Natural killer cell (primary cell): ENCODE measurements around the gene KCNT2. TPM values are rescaled to one million over a fixed set of nuclear protein-coding genes. Genes with fewer than 3 reads are reported as not detected.

ENCODE experiments used
- ATAC-seq, 3 donors: fragments of 150-1000 bp in 2 of 3; fragments of 200-7000 bp in 1 of 3; cut with Tn5 transposase; 1 replicate in 1 of 3; 2 replicates in 2 of 3; pipeline ENCODE4 v1.10.0; 2021; ENCODE audit warnings: mild to moderate bottlenecking in 2 of 3, moderate library complexity in 2 of 3
- DNase-seq, 2 donors: peaks; one replicate each; pipeline versions ENCODE4 v3.0.0 to v3.0.0-alpha.2; 2013 to 2021; ENCODE audit warnings: mixed read lengths in 1 of 2
- H3K27ac ChIP-seq: one replicate; pipeline ENCODE4 v1.5.1; 2013; ENCODE audit warnings: mild to moderate bottlenecking, low read length
- H3K27me3 ChIP-seq: one replicate; pipeline ENCODE4 v1.6.1; 2013; ENCODE audit warnings: low read length; ENCODE audit not compliant: control insufficient read depth, insufficient read depth
- H3K36me3 ChIP-seq: one replicate; pipeline ENCODE4 v1.6.1; 2013; ENCODE audit warnings: low read length; ENCODE audit not compliant: control insufficient read depth, insufficient read depth
- H3K4me1 ChIP-seq: one replicate; pipeline ENCODE4 v1.6.1; 2013; ENCODE audit warnings: low read length; ENCODE audit not compliant: control insufficient read depth, insufficient read depth
- H3K4me3 ChIP-seq: one replicate; pipeline ENCODE4 v1.5.1; 2013; ENCODE audit warnings: low read length
- H3K9me3 ChIP-seq: one replicate; pipeline ENCODE4 v1.6.1; 2013; ENCODE audit warnings: low read length; ENCODE audit not compliant: control insufficient read depth, insufficient read depth
- H3K27ac Mint-ChIP-seq, 2 donors: one replicate each; pipeline ENCODE4 v1.8.0; 2022; ENCODE audit warnings: mild to moderate bottlenecking in 2 of 2, mixed read lengths in 2 of 2, moderate library complexity in 1 of 2
- H3K27me3 Mint-ChIP-seq, 2 donors: one replicate each; pipeline ENCODE4 v1.8.0; 2022; ENCODE audit warnings: low read depth in 2 of 2, mixed read lengths in 2 of 2
- H3K36me3 Mint-ChIP-seq: one replicate; pipeline ENCODE4 v1.8.0; 2022; ENCODE audit warnings: mixed read lengths
- H3K4me1 Mint-ChIP-seq, 2 donors: one replicate each; pipeline ENCODE4 v1.8.0; 2022; ENCODE audit warnings: mixed read lengths in 2 of 2
- H3K4me3 Mint-ChIP-seq: one replicate; pipeline ENCODE4 v1.8.0; 2022; ENCODE audit warnings: mild to moderate bottlenecking, moderate library complexity, mixed read lengths
- H3K9me3 Mint-ChIP-seq, 2 donors: one replicate each; pipeline ENCODE4 v1.8.0; 2022; ENCODE audit warnings: mixed read lengths in 2 of 2
- CTCF ChIP-seq: fragments of 200-600 bp; IDR thresholded peaks from one replicate; pipeline ENCODE4 v1.8.0; 2022; ENCODE audit warnings: antibody characterized with exemption
- WGBS: methylation state at CpG from one replicate; pipeline ENCODE4 v1.1.7; 2013; ENCODE audit warnings: missing lambda C conversion rate; ENCODE audit not compliant: insufficient coverage; 5-methylcytosine and 5-hydroxymethylcytosine counted together
- intact Hi-C: fragments of 100-400 bp; cut with micrococcal nuclease; formaldehyde crosslinking; loops from one replicate; pipeline ENCODE4 v1.14.2; 2022
- total RNA-seq, 4 donors: library from RNA; stranded (reverse); fragments of 120-200 nt in 1 of 4; gene quantifications; one replicate each; pipeline versions ENCODE4 v1.2.3 to v1.2.4, GENCODE V29; 2013 to 2022

The KCNT2 gene
- total RNA-seq, 3 donors from 2014 or later (not counting 1 experiment from before 2014, with no cell fraction given): not detected

- Histone ChIP-seq H3K27ac (no peak overlapping the region), H3K4me1 (no peaks in the 10 kb centered on the region), H3K9me3 (no peaks in the 10 kb centered on the region), H3K27me3 (no peaks in the 10 kb centered on the region), H3K4me3 (no peak overlapping the region), H3K36me3 (no peaks in the 10 kb centered on the region)
- no peaks in the 10 kb centered on the region for H3K27me3 Mint-ChIP-seq
- peaks cover 13 to 14% of the 10 kb centered on the region in 2 donors for H3K4me1 Mint-ChIP-seq
- intact Hi-C loops: no loop called here
- no peak for DNase-seq
- ATAC-seq: no peak
- H3K4me3 Mint-ChIP-seq: no peak overlapping the region
- H3K9me3 Mint-ChIP-seq: no peaks in the 10 kb centered on the region
- TF ChIP-seq CTCF: no peak
- H3K36me3 Mint-ChIP-seq: no peaks in the 10 kb centered on the region
- no peak overlapping the region for H3K27ac Mint-ChIP-seq
- 83% methylated on average over 1 of the region's 2 CpGs for WGBS
These were observed 46.0 kb upstream of the KCNT2 start for GRCh38 chr1:196654271-196654670.

GRCh38 chr1:196651637-196652215 lies 43.5 kb upstream of the KCNT2 start, which contains the start of gene CFH:
Gene CFH (plus strand): TSS chr1:196652043. CDS start chr1:196652118, 75 bp downstream.
- H3K27me3 Mint-ChIP-seq: no peaks in the 10 kb centered on the region
- Histone ChIP-seq H3K27ac (no peak within 1 kb of the TSS), H3K4me3 (peak within 1 kb of the TSS; percentile 27), H3K9me3 (no peaks in the 10 kb centered on the region), H3K27me3 (no peaks in the 10 kb centered on the region), H3K4me1 (no peaks in the 10 kb centered on the region), H3K36me3 (no peaks in the 10 kb centered on the region)
- DNase-seq (peak in 1 of 2 donors; percentile 10), ATAC-seq (no peak)
- H3K36me3 Mint-ChIP-seq: no peaks in the 10 kb centered on the region
- intact Hi-C loops: no loop called here
- H3K4me3 Mint-ChIP-seq: peak within 1 kb of the TSS; percentile 21
- H3K9me3 Mint-ChIP-seq: no peaks in the 10 kb centered on the region
- WGBS: 6% methylated on average over 2 of the region's 5 CpGs
- H3K27ac Mint-ChIP-seq: peak within 1 kb of the TSS in 1 of 2 donors; percentile 79
- no peak for TF ChIP-seq CTCF
- H3K4me1 Mint-ChIP-seq: peaks cover 13 to 14% of the 10 kb centered on the region in 2 donors

GRCh38 chr1:196651079-196651478 lies 42.8 kb upstream of the KCNT2 start:
- Mint-ChIP-seq H3K4me3 (peak overlapping the region; percentile 21), H3K27me3 (no peaks in the 10 kb centered on the region), H3K36me3 (no peaks in the 10 kb centered on the region), H3K9me3 (no peaks in the 10 kb centered on the region), H3K4me1 (peaks cover 13 to 14% of the 10 kb centered on the region in 2 donors), H3K27ac (no peak overlapping the region)
- Histone ChIP-seq H3K27ac (no peak overlapping the region), H3K9me3 (no peaks in the 10 kb centered on the region), H3K27me3 (no peaks in the 10 kb centered on the region), H3K4me1 (no peaks in the 10 kb centered on the region), H3K4me3 (no peak overlapping the region), H3K36me3 (no peaks in the 10 kb centered on the region)
- no peak for TF ChIP-seq CTCF
- ATAC-seq (no peak), DNase-seq (no peak)
- 57% methylated on average over 2 of the region's 3 CpGs for WGBS
- intact Hi-C loops: no loop called here

GRCh38 chr1:196650403-196650802 lies 42.2 kb upstream of the KCNT2 start:
- intact Hi-C loops: no loop called here

More at GRCh38 chr1:196650403-196650802, 42.2 kb upstream of the KCNT2 start:
- ATAC-seq: no peak
- TF ChIP-seq CTCF: no peak
- H3K4me3 Mint-ChIP-seq: no peak overlapping the region
- H3K4me1 Mint-ChIP-seq: peaks cover 13 to 14% of the 10 kb centered on the region in 2 donors
- no peaks in the 10 kb centered on the region for H3K36me3 Mint-ChIP-seq
- H3K27me3 Mint-ChIP-seq: no peaks in the 10 kb centered on the region
- H3K9me3 Mint-ChIP-seq: no peaks in the 10 kb centered on the region
- no peaks in the 10 kb centered on the region for H3K27me3 ChIP-seq
- no peaks in the 10 kb centered on the region for H3K4me1 ChIP-seq
- no peak overlapping the region for H3K27ac Mint-ChIP-seq
- no peaks in the 10 kb centered on the region for H3K36me3 ChIP-seq
- WGBS: 97% methylated on average over 11 of the region's 12 CpGs
- no peak overlapping the region for H3K4me3 ChIP-seq
- no peak overlapping the region for H3K27ac ChIP-seq
- H3K9me3 ChIP-seq: no peaks in the 10 kb centered on the region
- DNase-seq: no peak
